H1 (cell line): ENCODE data around the gene ADAMTS13. TPM values are rescaled to one million over a fixed set of nuclear protein-coding genes. Genes with fewer than 3 reads are reported as not detected.

ENCODE experiments used
- CTCF ChIA-PET: fragments of 300-600 bp; sonication (Branson Sonifier 250); formaldehyde crosslinking; loops from one replicate; lab custom pipeline; 2021; ENCODE audit not compliant: partially characterized antibody; lab: Charles Lee
- POLR2A ChIA-PET: fragments of 300-600 bp; sonication (Branson Sonifier 250); formaldehyde crosslinking; loops from one replicate; lab custom pipeline; 2021; ENCODE audit warnings: inconsistent platforms; ENCODE audit not compliant: partially characterized antibody; lab: Charles Lee
- DNase-seq, 2 experiments: peaks; one replicate each; pipeline versions ENCODE4 v3.0.0 to v3.0.0-alpha.2; 2010 to 2022; ENCODE audit warnings: low spot score in 2 of 2, low read depth in 1 of 2, mixed read lengths in 1 of 2
- FAIRE-seq: peaks from 2 replicates; lab custom pipeline; 2011; peaks lifted over from hg19 to GRCh38; lab: Jason Lieb, UNC
- H2AFZ ChIP-seq: 2 replicates; pipeline ENCODE4 v1.8.1; 2012; ENCODE audit warnings: low read length, inconsistent platforms
- H2AK5ac ChIP-seq: 2 replicates; pipeline ENCODE4 v1.6.1; 2013; ENCODE audit warnings: low read depth, low read length
- H2BK120ac ChIP-seq: replicated peaks from 2 replicates; pipeline ENCODE3; 2013; ENCODE audit warnings: low read depth, low read length, inconsistent platforms
- H2BK12ac ChIP-seq: 2 replicates; pipeline ENCODE4 v1.6.1; 2013; ENCODE audit warnings: low read depth, low read length
- H2BK15ac ChIP-seq: 2 replicates; pipeline ENCODE4 v1.6.1; 2013; ENCODE audit warnings: low read length
- H2BK20ac ChIP-seq: 2 replicates; pipeline ENCODE4 v1.6.1; 2013; ENCODE audit warnings: low read length
- H2BK5ac ChIP-seq: 2 replicates; pipeline ENCODE4 v1.6.1; 2013; ENCODE audit warnings: low read depth, low read length
- H3K14ac ChIP-seq: 2 replicates; pipeline ENCODE4 v1.6.1; 2013; ENCODE audit warnings: inconsistent platforms; ENCODE audit not compliant: insufficient read length
- H3K18ac ChIP-seq: 2 replicates; pipeline ENCODE4 v1.6.1; 2013; ENCODE audit warnings: low read length; ENCODE audit errors: extremely low read depth
- H3K23ac ChIP-seq: 2 replicates; pipeline ENCODE4 v1.6.1; 2013; ENCODE audit warnings: inconsistent platforms; ENCODE audit not compliant: insufficient read length
- H3K23me2 ChIP-seq: 2 replicates; pipeline ENCODE4 v1.6.1; 2013; ENCODE audit warnings: low read depth, low read length
- H3K27ac ChIP-seq: 2 replicates; pipeline ENCODE4 v1.6.1; 2011; ENCODE audit warnings: low read depth, low read length, inconsistent platforms
- H3K27me3 ChIP-seq, 4 experiments: replicated peaks in 1 of 4; 1 replicate in 1 of 4; 2 replicates in 3 of 4; pipeline versions ENCODE4 v1.6.1 to v1.8.1; 2011 to 2013; ENCODE audit warnings: low read length in 3 of 4, mild to moderate bottlenecking in 3 of 4, inconsistent platforms in 2 of 4, mixed read lengths in 2 of 4, moderate library complexity in 1 of 4; ENCODE audit not compliant: control insufficient read depth in 3 of 4, insufficient read depth in 3 of 4; ENCODE audit errors: extremely low read depth in 1 of 4
- H3K36me3 ChIP-seq, 4 experiments: 2 replicates each; pipeline versions ENCODE4 v1.6.1 to v1.8.1; 2011 to 2013; ENCODE audit warnings: mild to moderate bottlenecking in 4 of 4, low read length in 3 of 4, moderate library complexity in 2 of 4, control low read depth in 1 of 4, inconsistent platforms in 1 of 4; ENCODE audit not compliant: insufficient read depth in 4 of 4, control insufficient read depth in 2 of 4
- H3K4ac ChIP-seq: replicated peaks from 2 replicates; pipeline ENCODE3; 2013; ENCODE audit warnings: low read length, low read depth, mixed read lengths, inconsistent platforms; ENCODE audit not compliant: insufficient read length
- H3K4me1 ChIP-seq, 4 experiments: replicated peaks in 1 of 4; 1 replicate in 1 of 4; 2 replicates in 3 of 4; pipeline versions ENCODE4 v1.6.1 to v1.8.1; 2011 to 2013; ENCODE audit warnings: low read length in 3 of 4, inconsistent platforms in 2 of 4, mixed read lengths in 1 of 4; ENCODE audit not compliant: insufficient read depth in 4 of 4, control insufficient read depth in 3 of 4
- H3K4me2 ChIP-seq, 2 experiments: 2 replicates each; pipeline versions ENCODE4 v1.6.1 to v1.8.1; 2011 to 2013; ENCODE audit warnings: low read depth in 2 of 2, low read length in 2 of 2, control low read depth in 1 of 2, inconsistent platforms in 1 of 2, mild to moderate bottlenecking in 1 of 2; ENCODE audit not compliant: insufficient read depth in 1 of 2
- H3K4me3 ChIP-seq, 4 experiments: fragments of 200-600, 300-600 bp in 1 of 4; sonication (generic), shearing (Covaris generic), sonication (Bioruptor Twin) in 1 of 4; 2 replicates each; pipeline versions ENCODE4 v1.5.1 to v1.8.1; 2011 to 2016; ENCODE audit warnings: low read length in 4 of 4, low read depth in 3 of 4, control low read depth in 2 of 4, inconsistent platforms in 2 of 4, mild to moderate bottlenecking in 2 of 4, mixed read lengths in 1 of 4, moderate library complexity in 1 of 4; ENCODE audit not compliant: insufficient read depth in 2 of 4; ENCODE audit errors: extremely low read depth in 1 of 4
- H3K56ac ChIP-seq: replicated peaks from 2 replicates; pipeline ENCODE3; 2013; ENCODE audit warnings: low read depth, mild to moderate bottlenecking, mixed read lengths, low read length, inconsistent platforms; ENCODE audit not compliant: insufficient read length
- H3K79me1 ChIP-seq: 2 replicates; pipeline ENCODE4 v1.6.1; 2013; ENCODE audit warnings: low read depth, low read length, control low read depth
- H3K79me2 ChIP-seq, 2 experiments: 2 replicates each; pipeline versions ENCODE4 v1.6.1 to v1.8.1; 2012 to 2013; ENCODE audit warnings: low read length in 2 of 2, mild to moderate bottlenecking in 2 of 2, inconsistent platforms in 1 of 2; ENCODE audit not compliant: insufficient read depth in 2 of 2, control insufficient read depth in 1 of 2
- H3K9ac ChIP-seq, 4 experiments: replicated peaks in 1 of 4; 1 replicate in 1 of 4; 2 replicates in 3 of 4; pipeline versions ENCODE4 v1.6.1 to v1.8.1; 2011 to 2013; ENCODE audit warnings: low read depth in 3 of 4, low read length in 3 of 4, control low read depth in 2 of 4, mild to moderate bottlenecking in 2 of 4, moderate library complexity in 2 of 4, inconsistent platforms in 1 of 4; ENCODE audit errors: extremely low read depth in 1 of 4
- H3K9me3 ChIP-seq, 2 experiments: 2 replicates each; pipeline versions ENCODE4 v1.6.1 to v1.8.1; 2012 to 2013; ENCODE audit warnings: mild to moderate bottlenecking in 2 of 2, moderate library complexity in 2 of 2, control low read depth in 1 of 2, inconsistent platforms in 1 of 2, low read depth in 1 of 2, low read length in 1 of 2, mixed read lengths in 1 of 2; ENCODE audit not compliant: insufficient read depth in 2 of 2
- H4K20me1 ChIP-seq, 2 experiments: replicated peaks in 1 of 2; 2 replicates each; pipeline versions ENCODE3 to v1.8.1; 2011 to 2013; ENCODE audit warnings: inconsistent platforms in 2 of 2, low read length in 2 of 2, mild to moderate bottlenecking in 1 of 2; ENCODE audit not compliant: insufficient read depth in 2 of 2, control insufficient read depth in 1 of 2
- H4K5ac ChIP-seq: 2 replicates; pipeline ENCODE4 v1.6.1; 2013; ENCODE audit warnings: low read length, low read depth, mixed read lengths, inconsistent platforms; ENCODE audit not compliant: insufficient read length
- H4K8ac ChIP-seq: 2 replicates; pipeline ENCODE4 v1.8.0; 2013; ENCODE audit warnings: mild to moderate bottlenecking, moderate library complexity, low read length, inconsistent platforms; ENCODE audit not compliant: insufficient read depth; ENCODE audit errors: extremely low read depth
- H4K91ac ChIP-seq: replicated peaks from 2 replicates; pipeline ENCODE3; 2013; ENCODE audit warnings: low read length, mixed read lengths, inconsistent platforms; ENCODE audit not compliant: insufficient read length
- CREB1 ChIP-seq: IDR thresholded peaks from 2 replicates; pipeline ENCODE4 v1.6.1; 2012; ENCODE audit warnings: inconsistent platforms
- EZH2 ChIP-seq: fragments of 200-600 bp; sonication (generic); IDR thresholded peaks from 2 replicates; pipeline ENCODE4 v1.7.1; 2012; ENCODE audit warnings: low read depth, mild to moderate bottlenecking, moderate library complexity, low read length, inconsistent platforms; ENCODE audit not compliant: severe bottlenecking
- GABPA ChIP-seq: IDR thresholded peaks from 2 replicates; pipeline ENCODE4 v1.6.1; 2011; ENCODE audit warnings: mild to moderate bottlenecking, low read length, moderate library complexity, borderline replicate concordance; ENCODE audit not compliant: insufficient read depth
- KDM1A ChIP-seq: fragments of 200-600, 300-600 bp; sonication (generic); IDR thresholded peaks from 2 replicates; pipeline ENCODE4 v1.7.1; 2016; ENCODE audit warnings: mild to moderate bottlenecking, low read length, borderline replicate concordance
- PHF8 ChIP-seq: fragments of 200-600 bp; sonication (generic); conservative IDR thresholded peaks from 2 replicates; pipeline ENCODE4 v1.7.1; 2012; ENCODE audit warnings: low read depth, mild to moderate bottlenecking, inconsistent platforms, low read length, moderate library complexity
- SIN3A ChIP-seq, 2 experiments: IDR thresholded peaks in 1 of 2; conservative IDR thresholded peaks in 1 of 2; 2 replicates each; pipeline ENCODE4 v1.6.1; 2011 to 2012; ENCODE audit warnings: low read length in 2 of 2, improper control_type of control experiment in 1 of 2, low read depth in 1 of 2, mild to moderate bottlenecking in 1 of 2
- TAF1 ChIP-seq: IDR thresholded peaks from 2 replicates; pipeline ENCODE4 v1.6.1; 2011; ENCODE audit warnings: mild to moderate bottlenecking, low read depth, low read length
- TAF7 ChIP-seq: optimal IDR thresholded peaks from 2 replicates; pipeline ENCODE3; 2011; ENCODE audit warnings: low read depth, mild to moderate bottlenecking, inconsistent platforms, low read length, moderate library complexity, borderline replicate concordance
- WGBS, 2 experiments: shearing (Covaris generic) in 1 of 2; methylation state at CpG; one replicate each; pipeline versions ENCODE4 v1.1.6 to v1.1.7; 2013 to 2015; ENCODE audit warnings: low lambda C conversion rate in 2 of 2, mixed read lengths in 2 of 2, inconsistent platforms in 1 of 2, low coverage in 1 of 2, missing lambda C conversion rate in 1 of 2; ENCODE audit not compliant: insufficient replicate concordance in 2 of 2, insufficient coverage in 1 of 2, insufficient read length in 1 of 2; ENCODE audit errors: extremely low coverage in 1 of 2, missing lambda C conversion rate in 1 of 2; 5-methylcytosine and 5-hydroxymethylcytosine counted together
- polyA plus RNA-seq, 7 experiments: library from polyadenylated mRNA; depleted of rRNA in 3 of 7; stranded (reverse) in 5 of 7; unstranded in 2 of 7; fragments of >200 nt in 5 of 7; fragments of 200-250 nt in 2 of 7; gene quantifications; 1 replicate in 5 of 7; 2 replicates in 1 of 7; 4 replicates in 1 of 7; pipeline versions ENCODE4 v1.2.1 to v1.2.3, GENCODE V29; 2011 to 2013; ENCODE audit warnings: missing spikeins in 2 of 7, mixed read lengths in 2 of 7
- total RNA-seq: library from RNA; stranded (reverse); fragmentation: NEBNext Ultra II Directional; extraction: Animal tissue kit (Norgen Biotek cat#: 25700); gene quantifications from 2 replicates; pipeline ENCODE4 v1.2.1, GENCODE V29; 2021
- TF ChIP-seq, protein P1 (sequence below): IDR thresholded peaks from 2 replicates; pipeline ENCODE4 v1.6.1; 2012; ENCODE audit warnings: inconsistent platforms
- TF ChIP-seq, protein P2 (sequence below): IDR thresholded peaks from 2 replicates; pipeline ENCODE4 v1.6.1; 2011; ENCODE audit warnings: low read depth, mild to moderate bottlenecking, low read length; ENCODE audit not compliant: insufficient read depth

The ADAMTS13 gene
- total and polyA plus RNA-seq, 2 of the 8 experiments (the other 6 are each of a cell fraction or from before 2014, with no cell fraction given), result 4.4 to 5.8 TPM

DNA sequence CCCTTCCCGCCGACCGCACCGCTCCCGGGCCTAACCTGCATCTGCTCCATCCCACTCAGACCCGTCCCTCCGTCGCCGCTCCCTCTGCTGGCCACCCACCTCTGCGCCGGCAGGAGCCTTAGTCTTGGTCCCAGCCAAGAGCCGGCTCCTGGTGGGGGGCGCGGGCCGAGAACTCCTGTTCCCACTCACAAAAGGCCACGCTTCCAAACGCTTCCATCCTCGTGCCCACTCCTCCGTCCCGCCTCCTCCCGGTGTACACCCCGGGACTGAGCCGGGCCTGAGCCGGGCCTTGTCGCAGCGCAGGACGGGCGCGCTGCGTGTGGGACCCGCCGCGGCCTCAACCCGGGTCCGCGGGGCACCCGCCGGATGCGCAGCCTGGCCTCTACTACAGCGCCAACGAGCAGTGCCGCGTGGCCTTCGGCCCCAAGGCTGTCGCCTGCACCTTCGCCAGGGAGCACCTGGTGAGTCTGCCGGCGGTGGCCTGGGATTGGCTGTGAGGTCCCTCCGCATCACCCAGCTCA lies 7.5 kb downstream of the ADAMTS13 start:
- POLR2A ChIA-PET, result interaction anchor here (0.8 to 1.7 kb wide), 3 partner anchors 12 to 26 kb away, joined by 3 to 8 read pairs (median 4); no protein-coding TSS in a partner anchor
- H3K36me3 ChIP-seq, result no peaks in the 10 kb centered on the region
- peak overlapping the region; percentile 83; the same call in 1 of the 2 replicates for H4K8ac ChIP-seq
- H3K4me2 ChIP-seq, result peak overlapping the region; percentile 72 to 90
- peak overlapping the region; percentile 71 for H3K18ac ChIP-seq
- no peak overlapping the region for H2BK15ac ChIP-seq
- no peak overlapping the region for H3K23ac ChIP-seq
- no peaks in the 10 kb centered on the region for H3K9me3 ChIP-seq
- H2AK5ac ChIP-seq, result no peak overlapping the region
- no peaks in the 10 kb centered on the region for H3K79me1 ChIP-seq
- peak overlapping the region; percentile 39; the same call in 1 of the 2 replicates for H2BK12ac ChIP-seq
- H3K27ac ChIP-seq, result no peak overlapping the region
- H3K4me3 ChIP-seq, result peak overlapping the region; percentile 39 to 65 (median 44)
- H3K79me2 ChIP-seq, result no peaks in the 10 kb centered on the region
- H3K4ac ChIP-seq, result no peak overlapping the region
- H2AFZ ChIP-seq, result no peak overlapping the region
- no peak overlapping the region for H3K14ac ChIP-seq
- H2BK20ac ChIP-seq, result no peak overlapping the region
- DNase-seq, result peak in 1 of 2 experiments; percentile 88
- H3K9ac ChIP-seq, result no peak overlapping the region
- no peak overlapping the region for H4K5ac ChIP-seq
- peak overlapping the region; percentile 54 for H4K91ac ChIP-seq
- CTCF ChIA-PET, result interaction anchor here (0.8 to 4.9 kb wide), 8 partner anchors 14 to 408 kb away, joined by 3 to 35 read pairs (median 3); no protein-coding TSS in a partner anchor
- peaks cover 0 to 4% (median under 1%) of the 10 kb centered on the region in 4 experiments; a peak in 3 of 7 replicates for H3K4me1 ChIP-seq
- FAIRE-seq, result no peak
- no peaks in the 10 kb centered on the region for H4K20me1 ChIP-seq
- no peak overlapping the region for H3K56ac ChIP-seq
- H2BK5ac ChIP-seq, result peak overlapping the region; percentile 35; the same call in 1 of the 2 replicates
- peaks cover 7% of the 10 kb centered on the region; the same call in 1 of the 2 replicates for H3K23me2 ChIP-seq
- WGBS, 2 experiments, result 3% methylated on average over 49 of the region's 49 CpGs; no CpG with 5 or more reads in 1 of the 2 experiments
- H3K27me3 ChIP-seq, result peaks cover 0 to 11% (median 4%) of the 10 kb centered on the region in 4 experiments; a peak in 5 of 7 replicates
- H2BK120ac ChIP-seq, result no peak overlapping the region
- 0 out of 4 replicates have a peak, but pooled peaks of 1 of the 2 experiments have one; percentile 44 for TF ChIP-seq SIN3A (conservative IDR thresholded peaks at IDR 0.05 in 1 of 2, IDR thresholded peaks at IDR 0.05 in 1 of 2; ENCODE audit: low read depth in 1 of 2, low read length in 2 of 2)
- TF ChIP-seq KDM1A, result 0 out of 2 replicates have a peak, but pooled peaks have one; percentile 46
- TF ChIP-seq TAF1, result 0 out of 2 replicates have a peak, but pooled peaks have one; percentile 25
- TF ChIP-seq, protein P1, sequence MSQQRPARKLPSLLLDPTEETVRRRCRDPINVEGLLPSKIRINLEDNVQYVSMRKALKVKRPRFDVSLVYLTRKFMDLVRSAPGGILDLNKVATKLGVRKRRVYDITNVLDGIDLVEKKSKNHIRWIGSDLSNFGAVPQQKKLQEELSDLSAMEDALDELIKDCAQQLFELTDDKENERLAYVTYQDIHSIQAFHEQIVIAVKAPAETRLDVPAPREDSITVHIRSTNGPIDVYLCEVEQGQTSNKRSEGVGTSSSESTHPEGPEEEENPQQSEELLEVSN, result peak; percentile 92; the same call in 1 of the 2 replicates
- TF ChIP-seq PHF8, result 0 out of 2 replicates have a peak, but pooled peaks have one; percentile 7
- TF ChIP-seq, protein P2, sequence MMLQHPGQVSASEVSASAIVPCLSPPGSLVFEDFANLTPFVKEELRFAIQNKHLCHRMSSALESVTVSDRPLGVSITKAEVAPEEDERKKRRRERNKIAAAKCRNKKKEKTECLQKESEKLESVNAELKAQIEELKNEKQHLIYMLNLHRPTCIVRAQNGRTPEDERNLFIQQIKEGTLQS, result no peak
- TF ChIP-seq GABPA, result peak; percentile 70; the same call in 1 of the 2 replicates
- TF ChIP-seq CREB1, result peak; percentile 8; the same call in 1 of the 2 replicates
- TF ChIP-seq TAF7, result peak; percentile 28
- TF ChIP-seq EZH2, result no peak
